Fibroblast of the aortic adventitia (primary cell): Measurements from ENCODE around the gene PRDM15. TPM values are rescaled to one million over a fixed set of nuclear protein-coding genes. Genes with fewer than 3 reads are reported as not detected.
A peak's percentile ranks its signal among the peaks of the same experiment; 100 is the strongest.

Experiments
- DNase-seq: peaks from one replicate; pipeline ENCODE4 v3.0.0-alpha.2; 2010; ENCODE audit warnings: low read depth
- H3K4me3 ChIP-seq: 2 replicates; pipeline ENCODE4 v1.5.1; 2011; ENCODE audit warnings: low read depth, mild to moderate bottlenecking, control low read depth, low read length, moderate library complexity
- total RNA-seq: library from RNA; depleted of rRNA; stranded (reverse); fragments of >200 nt; gene quantifications from 2 replicates; pipeline ENCODE4 v1.2.3, GENCODE V29; 2012; ENCODE audit warnings: low replicate concordance
- TF ChIP-seq, protein P1 (sequence below): IDR thresholded peaks from 2 replicates; pipeline ENCODE4 v1.5.1; 2011; ENCODE audit warnings: mild to moderate bottlenecking, low read length, control low read depth, inconsistent platforms; ENCODE audit not compliant: insufficient read depth

Gene PRDM15
- total RNA-seq, 1 donor = 4.7 TPM

DNA sequence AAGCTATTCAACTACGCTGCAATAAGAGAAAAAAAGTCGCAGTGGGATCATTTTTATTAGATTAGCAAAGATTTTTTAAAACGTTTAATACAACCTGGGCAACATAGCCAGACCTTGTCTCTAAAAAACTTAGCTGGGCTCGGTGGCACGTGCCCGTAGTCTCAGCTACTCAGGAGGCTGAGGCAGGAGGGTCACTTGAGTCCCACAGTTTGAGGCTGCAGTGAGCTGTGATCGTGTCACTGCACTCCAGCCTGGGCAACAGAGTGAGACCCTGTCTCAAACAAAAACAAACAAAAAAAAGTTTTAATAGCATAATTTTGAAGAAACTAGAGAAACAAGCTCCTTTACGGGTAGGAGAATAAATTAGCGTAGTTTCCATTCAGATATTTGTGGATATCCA lies 1.0 kb upstream of the PRDM15 start:
- DNase-seq = no peak
- TF ChIP-seq, protein P1, sequence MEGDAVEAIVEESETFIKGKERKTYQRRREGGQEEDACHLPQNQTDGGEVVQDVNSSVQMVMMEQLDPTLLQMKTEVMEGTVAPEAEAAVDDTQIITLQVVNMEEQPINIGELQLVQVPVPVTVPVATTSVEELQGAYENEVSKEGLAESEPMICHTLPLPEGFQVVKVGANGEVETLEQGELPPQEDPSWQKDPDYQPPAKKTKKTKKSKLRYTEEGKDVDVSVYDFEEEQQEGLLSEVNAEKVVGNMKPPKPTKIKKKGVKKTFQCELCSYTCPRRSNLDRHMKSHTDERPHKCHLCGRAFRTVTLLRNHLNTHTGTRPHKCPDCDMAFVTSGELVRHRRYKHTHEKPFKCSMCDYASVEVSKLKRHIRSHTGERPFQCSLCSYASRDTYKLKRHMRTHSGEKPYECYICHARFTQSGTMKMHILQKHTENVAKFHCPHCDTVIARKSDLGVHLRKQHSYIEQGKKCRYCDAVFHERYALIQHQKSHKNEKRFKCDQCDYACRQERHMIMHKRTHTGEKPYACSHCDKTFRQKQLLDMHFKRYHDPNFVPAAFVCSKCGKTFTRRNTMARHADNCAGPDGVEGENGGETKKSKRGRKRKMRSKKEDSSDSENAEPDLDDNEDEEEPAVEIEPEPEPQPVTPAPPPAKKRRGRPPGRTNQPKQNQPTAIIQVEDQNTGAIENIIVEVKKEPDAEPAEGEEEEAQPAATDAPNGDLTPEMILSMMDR = no peak
- peak overlapping the region; percentile 6 for H3K4me3 ChIP-seq

DNA sequence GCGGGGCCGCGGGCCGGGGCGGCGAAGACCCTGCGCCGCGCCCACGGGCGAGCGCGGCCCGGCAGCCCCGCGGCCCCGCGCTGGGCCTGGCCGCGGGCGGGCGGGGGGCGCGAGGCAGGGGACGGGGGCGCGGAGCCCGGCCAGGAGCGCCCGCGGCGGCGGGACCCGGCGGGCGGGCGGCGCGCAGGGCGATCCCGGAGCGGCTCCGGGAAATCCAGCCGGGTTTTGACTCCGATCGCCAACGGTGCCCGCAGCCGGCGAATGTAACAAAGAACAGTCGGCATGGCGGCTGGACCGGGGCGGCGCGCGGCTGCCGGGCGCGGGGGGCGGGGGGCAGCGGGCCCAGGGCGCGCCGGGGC lies 334 bp downstream of the PRDM15 start:
- H3K4me3 ChIP-seq = peak overlapping the region; percentile 88
- TF ChIP-seq, protein P1 = no peak
- DNase-seq = peak; percentile 84

DNA sequence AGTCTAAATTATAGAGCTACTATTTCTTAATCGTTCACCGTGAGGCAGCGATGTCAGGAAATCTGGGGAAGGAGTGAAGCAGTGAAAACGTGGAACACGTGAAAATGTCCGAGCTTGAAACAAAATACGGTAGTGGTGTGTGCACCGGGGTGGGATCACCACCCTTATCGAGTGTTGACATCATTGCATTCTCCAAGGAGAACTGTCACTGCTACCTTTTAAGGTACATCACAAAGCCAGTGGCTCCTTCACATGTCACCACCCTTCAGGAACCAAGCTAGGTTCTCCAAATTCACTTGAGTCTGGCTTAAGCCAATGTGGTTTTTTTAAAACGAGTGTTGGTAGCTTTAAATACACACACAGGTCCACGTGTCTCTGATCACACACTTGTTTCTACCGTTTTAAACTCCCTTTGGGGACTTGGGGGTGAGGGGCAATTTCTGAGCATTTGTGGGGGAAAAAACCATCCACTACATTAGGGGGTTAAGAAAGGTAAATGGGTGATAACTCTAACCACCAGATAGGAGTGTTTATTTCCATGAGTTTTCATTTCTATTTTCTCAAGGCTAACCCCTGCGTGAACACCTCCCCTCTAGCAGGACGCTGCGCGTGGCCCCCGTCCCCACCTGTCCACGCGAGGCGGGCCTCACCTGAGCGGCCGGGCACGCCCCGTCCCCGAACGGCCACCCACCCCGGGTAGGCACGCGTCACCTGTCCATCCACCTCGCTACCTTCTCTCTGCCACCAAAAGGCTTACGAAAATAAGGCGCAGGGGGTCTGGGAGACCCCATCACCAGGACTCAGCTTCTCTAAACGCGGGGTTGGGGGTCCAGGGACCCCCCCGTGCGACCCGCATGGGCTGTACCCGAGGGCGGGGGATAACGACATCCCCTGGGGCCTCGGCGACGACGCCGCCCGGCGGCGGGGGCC lies 978 bp downstream of the PRDM15 start:
- peak overlapping the region; percentile 88 for H3K4me3 ChIP-seq
- TF ChIP-seq, protein P1 = no peak
- DNase-seq = peak; percentile 72

DNA sequence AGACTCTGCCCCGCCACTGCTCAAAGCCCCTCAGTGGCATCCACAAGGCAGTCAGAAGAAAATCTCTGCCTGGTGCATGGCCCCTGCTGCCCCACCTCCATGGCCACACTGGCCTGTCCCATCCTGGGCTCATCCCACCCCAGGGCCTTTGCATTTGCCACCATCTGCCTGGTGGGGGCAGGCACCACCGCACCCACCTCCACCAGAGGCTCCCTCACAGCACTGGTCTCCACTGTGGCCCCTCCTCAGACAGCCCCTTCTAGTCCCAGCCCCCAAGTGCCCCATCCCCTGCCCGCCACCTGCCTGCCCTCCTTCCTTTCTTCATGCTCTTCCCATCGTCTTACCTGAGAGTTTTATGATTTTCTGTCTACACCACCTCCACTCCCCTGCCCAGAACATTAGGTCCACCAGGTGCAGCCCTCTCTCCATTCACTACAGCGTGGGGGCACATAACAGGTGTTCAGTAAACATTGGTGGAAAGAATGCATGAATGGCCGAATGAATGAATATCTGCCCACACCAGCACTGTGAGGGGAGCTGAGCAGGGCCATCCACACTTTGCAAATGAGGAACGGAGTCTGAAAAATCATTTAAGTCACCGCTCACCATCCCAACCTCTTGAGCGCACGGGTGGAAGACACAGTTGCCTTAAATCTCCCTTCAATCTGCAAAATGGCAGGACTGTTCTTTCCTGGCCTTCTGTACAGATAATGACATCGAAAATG lies 2.1 kb downstream of the PRDM15 start:
- TF ChIP-seq, protein P1 = no peak
- DNase-seq = no peak
- peak overlapping the region; percentile 41 for H3K4me3 ChIP-seq

DNA sequence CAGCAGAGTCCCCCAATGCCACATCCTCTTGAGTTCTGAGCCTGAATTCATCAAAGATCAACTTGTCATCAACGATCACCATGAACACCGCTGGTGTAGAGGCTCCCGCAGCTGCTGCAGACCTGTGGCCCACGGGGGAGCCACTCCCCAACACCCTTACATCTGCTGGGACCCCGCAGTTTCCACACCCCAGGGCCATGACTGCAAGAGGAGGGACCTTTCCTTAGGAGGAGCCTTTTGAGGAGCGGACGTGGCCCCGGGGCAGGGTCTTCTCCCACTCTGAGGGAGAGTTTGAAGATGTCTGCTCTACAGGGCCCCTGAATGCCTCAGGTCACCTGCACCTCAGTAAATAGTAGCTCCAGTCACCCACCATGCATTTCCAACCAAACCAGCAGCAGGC lies 2.7 kb downstream of the PRDM15 start:
- H3K4me3 ChIP-seq = no peak overlapping the region
- DNase-seq = no peak
- TF ChIP-seq, protein P1 = no peak

DNA sequence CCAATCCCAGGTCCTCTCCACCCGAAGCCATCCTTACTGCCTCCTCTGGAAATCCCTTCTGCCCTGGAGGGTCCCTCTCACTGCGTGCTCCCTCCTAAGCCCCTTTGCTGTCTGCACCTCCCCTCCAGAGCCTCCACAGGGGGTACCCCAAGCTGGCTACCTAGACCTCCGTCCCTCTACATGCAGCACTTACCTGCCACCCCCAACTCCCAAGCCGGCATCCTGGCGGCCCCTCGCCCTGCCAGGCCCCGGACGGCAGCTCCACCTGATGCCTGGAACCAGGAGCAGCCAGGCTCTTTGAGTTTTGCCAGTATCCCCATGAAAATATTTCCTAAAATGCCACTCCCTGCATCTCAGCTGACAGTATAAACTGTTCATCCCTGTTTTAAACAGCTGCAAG lies 4.1 kb downstream of the PRDM15 start:
- no peak for DNase-seq
- TF ChIP-seq, protein P1 = no peak
- no peak overlapping the region for H3K4me3 ChIP-seq
